GM12864 (cell line): ENCODE data around the gene MEIOSIN.

Source experiments
- DNase-seq: peaks from one replicate; pipeline ENCODE4 v3.0.0-alpha.2; 2011; ENCODE audit warnings: low read depth
- H3K4me3 ChIP-seq: 2 replicates; pipeline ENCODE4 v1.5.1; 2011; ENCODE audit warnings: mild to moderate bottlenecking, low read depth, low read length, control low read depth
- CTCF ChIP-seq: IDR thresholded peaks from 2 replicates; pipeline ENCODE4 v1.5.1; 2011; ENCODE audit warnings: low read depth, mild to moderate bottlenecking, moderate library complexity, low read length, control low read depth, inconsistent platforms; ENCODE audit errors: missing control alignments

The MEIOSIN gene

GRCh38 chr19:45781214-45782161 lies 48.2 kb downstream of the MEIOSIN start:
- no peak for TF ChIP-seq CTCF
- no peak overlapping the region for H3K4me3 ChIP-seq
- DNase-seq: no peak

GRCh38 chr19:45782162-45782691 lies 49.0 kb downstream of the MEIOSIN start, which contains the start of gene DMPK:
DMPK (minus strand) TSS chr19:45782490; CDS start chr19:45782352, 138 bp downstream.
- no peak within 1 kb of the TSS for H3K4me3 ChIP-seq
- TF ChIP-seq CTCF: no peak
- DNase-seq: no peak

- no peak for TF ChIP-seq CTCF
- no peak for DNase-seq
Observed at GRCh38 chr19:45782820-45783785, 49.9 kb downstream of the MEIOSIN start.

GRCh38 chr19:45784096-45784495 lies 50.9 kb downstream of the MEIOSIN start:
- no peak for DNase-seq
- no peak overlapping the region for H3K4me3 ChIP-seq
- TF ChIP-seq CTCF: no peak

More at GRCh38 chr19:45782820-45783785, 49.9 kb downstream of the MEIOSIN start:
- no peak overlapping the region for H3K4me3 ChIP-seq

GRCh38 chr19:45785097-45785496 lies 51.9 kb downstream of the MEIOSIN start:
- H3K4me3 ChIP-seq: no peak overlapping the region
- no peak for TF ChIP-seq CTCF
- no peak for DNase-seq

- TF ChIP-seq CTCF: no peak
- no peak for DNase-seq
- no peak overlapping the region for H3K4me3 ChIP-seq
Observed at GRCh38 chr19:45785781-45786532, 52.7 kb downstream of the MEIOSIN start.
